WTC11 (cell line): ENCODE measurements around the gene OR11H7. TPM values are rescaled to one million over a fixed set of nuclear protein-coding genes. Genes with fewer than 3 reads are reported as not detected.

Source experiments
- ATAC-seq: fragments of 200-7000 bp; cut with Tn5 transposase; 2 replicates; pipeline ENCODE4 v1.10.0; 2021; ENCODE audit warnings: mild to moderate bottlenecking, moderate library complexity
- CTCF ChIA-PET: fragments of 300-600 bp; sonication (Branson Sonifier 250); formaldehyde crosslinking; loops from one replicate; lab custom pipeline; 2021; ENCODE audit warnings: antibody characterized with exemption; lab: Charles Lee
- POLR2A ChIA-PET: fragments of 350-600 bp; sonication (Branson Sonifier 250); formaldehyde crosslinking; loops from one replicate; lab custom pipeline; 2021; ENCODE audit warnings: antibody characterized with exemption; lab: Charles Lee
- DNase-seq: peaks from one replicate; pipeline ENCODE4 v3.0.0; 2021; ENCODE audit warnings: low spot score
- H3K27ac Mint-ChIP-seq: 2 replicates; pipeline ENCODE4 v1.8.0; 2021; ENCODE audit warnings: mixed read lengths
- H3K27me3 Mint-ChIP-seq: 2 replicates; pipeline ENCODE4 v1.8.0; 2021; ENCODE audit warnings: low read depth, mild to moderate bottlenecking, moderate library complexity, mixed read lengths
- H3K36me3 Mint-ChIP-seq: 2 replicates; pipeline ENCODE4 v1.8.0; 2021; ENCODE audit warnings: mixed read lengths
- H3K4me1 Mint-ChIP-seq: 2 replicates; pipeline ENCODE4 v1.8.0; 2022; ENCODE audit warnings: mixed read lengths
- H3K4me3 Mint-ChIP-seq: 2 replicates; pipeline ENCODE4 v1.8.0; 2021; ENCODE audit warnings: mild to moderate bottlenecking, moderate library complexity, mixed read lengths
- H3K9me3 Mint-ChIP-seq: 2 replicates; pipeline ENCODE4 v1.8.0; 2021; ENCODE audit warnings: mixed read lengths
- CBFB ChIP-seq: sonication (generic); formaldehyde crosslinking; IDR thresholded peaks from 2 replicates; pipeline ENCODE4 v1.8.1; 2022; ENCODE audit warnings: mild to moderate bottlenecking, low read depth, missing genetic modification reagents
- CREB1 ChIP-seq: sonication (generic); formaldehyde crosslinking; IDR thresholded peaks from 2 replicates; pipeline ENCODE4 v1.8.0; 2023; ENCODE audit warnings: mild to moderate bottlenecking, missing genetic modification reagents
- CREM ChIP-seq: sonication (generic); formaldehyde crosslinking; IDR thresholded peaks from 2 replicates; pipeline ENCODE4 v1.8.1; 2022; ENCODE audit warnings: mild to moderate bottlenecking, missing genetic modification reagents, moderate library complexity
- IRF1 ChIP-seq: sonication (generic); formaldehyde crosslinking; IDR thresholded peaks from 2 replicates; pipeline ENCODE4 v1.8.0; 2023; ENCODE audit warnings: missing genetic modification reagents
- JAZF1 ChIP-seq: fragments of 250-450 bp; sonication (Bioruptor Pico); IDR thresholded peaks from 2 replicates; pipeline ENCODE4 v1.9.0; 2021; ENCODE audit warnings: moderate library complexity, mild to moderate bottlenecking, inconsistent platforms
- JUN ChIP-seq: sonication (generic); formaldehyde crosslinking; IDR thresholded peaks from 2 replicates; pipeline ENCODE4 v1.8.0; 2023; ENCODE audit warnings: mild to moderate bottlenecking, missing genetic modification reagents
- OVOL2 ChIP-seq: fragments of 250-450 bp; sonication (Bioruptor Pico); IDR thresholded peaks from 2 replicates; pipeline ENCODE4 v1.9.0; 2021; ENCODE audit warnings: mild to moderate bottlenecking, borderline replicate concordance
- PRRX2 ChIP-seq: fragments of 250-450 bp; sonication (Bioruptor Pico); IDR thresholded peaks from 2 replicates; pipeline ENCODE4 v1.8.0; 2021; ENCODE audit warnings: mild to moderate bottlenecking
- SP1 ChIP-seq: sonication (generic); formaldehyde crosslinking; conservative IDR thresholded peaks from 2 replicates; pipeline ENCODE4 v1.8.1; 2022; ENCODE audit warnings: missing genetic modification reagents
- ZNF317 ChIP-seq: sonication (generic); formaldehyde crosslinking; IDR thresholded peaks from 2 replicates; pipeline ENCODE4 v1.8.1; 2023; ENCODE audit warnings: low read depth, mild to moderate bottlenecking, moderate library complexity, missing genetic modification reagents, borderline replicate concordance
- ZNF396 ChIP-seq: fragments of 250-450 bp; sonication (Bioruptor Pico); IDR thresholded peaks from 2 replicates; pipeline ENCODE4 v1.8.0; 2021; ENCODE audit warnings: mild to moderate bottlenecking, moderate library complexity, borderline replicate concordance
- ZNF512 ChIP-seq: sonication (generic); formaldehyde crosslinking; IDR thresholded peaks from 2 replicates; pipeline ENCODE4 v1.8.1; 2022; ENCODE audit warnings: missing genetic modification reagents, borderline replicate concordance
- total RNA-seq: library from RNA; stranded (reverse); gene quantifications from 3 replicates; pipeline ENCODE4 v1.2.3, GENCODE V29; 2021
- TF ChIP-seq, protein P1 (sequence below): sonication (generic); formaldehyde crosslinking; IDR thresholded peaks from 2 replicates; pipeline ENCODE4 v1.8.0; 2022; ENCODE audit warnings: mild to moderate bottlenecking, missing genetic modification reagents
- TF ChIP-seq, protein P2 (sequence below): fragments of 250-450 bp; sonication (Bioruptor Pico); IDR thresholded peaks from 2 replicates; pipeline ENCODE4 v1.8.0; 2021; ENCODE audit warnings: mild to moderate bottlenecking
- TF ChIP-seq, protein P3 (sequence below): sonication (generic); formaldehyde crosslinking; IDR thresholded peaks from 2 replicates; pipeline ENCODE4 v1.8.0; 2022; ENCODE audit warnings: mild to moderate bottlenecking, missing genetic modification reagents
- TF ChIP-seq, protein P4 (sequence below): sonication (generic); formaldehyde crosslinking; IDR thresholded peaks from 2 replicates; pipeline ENCODE4 v1.8.1; 2023; ENCODE audit warnings: mild to moderate bottlenecking, missing genetic modification reagents, borderline replicate concordance
- TF ChIP-seq, protein P5 (sequence below): sonication (generic); formaldehyde crosslinking; IDR thresholded peaks from 2 replicates; pipeline ENCODE4 v1.8.1; 2023; ENCODE audit warnings: mild to moderate bottlenecking, moderate library complexity, missing genetic modification reagents
- TF ChIP-seq, protein P6 (sequence below): fragments of 250-450 bp; sonication (Bioruptor Pico); IDR thresholded peaks from 2 replicates; pipeline ENCODE4 v2.1.2; 2022; ENCODE audit warnings: mild to moderate bottlenecking, moderate library complexity
- TF ChIP-seq, protein P7 (sequence below): sonication (generic); formaldehyde crosslinking; IDR thresholded peaks from 2 replicates; pipeline ENCODE4 v1.8.0; 2023; ENCODE audit warnings: missing genetic modification reagents, mild to moderate bottlenecking, borderline replicate concordance

Gene OR11H7
- total RNA-seq, 1 experiment from 2014 or later, result not detected

- Mint-ChIP-seq H3K9me3 (peaks cover 76% of the 10 kb centered on the region), H3K36me3 (peaks cover 50% of the 10 kb centered on the region), H3K27ac (no peak overlapping the region), H3K4me3 (no peak overlapping the region), H3K27me3 (no peaks in the 10 kb centered on the region; the same call in 1 of the 2 replicates), H3K4me1 (no peaks in the 10 kb centered on the region)
- TF ChIP-seq, protein P1, sequence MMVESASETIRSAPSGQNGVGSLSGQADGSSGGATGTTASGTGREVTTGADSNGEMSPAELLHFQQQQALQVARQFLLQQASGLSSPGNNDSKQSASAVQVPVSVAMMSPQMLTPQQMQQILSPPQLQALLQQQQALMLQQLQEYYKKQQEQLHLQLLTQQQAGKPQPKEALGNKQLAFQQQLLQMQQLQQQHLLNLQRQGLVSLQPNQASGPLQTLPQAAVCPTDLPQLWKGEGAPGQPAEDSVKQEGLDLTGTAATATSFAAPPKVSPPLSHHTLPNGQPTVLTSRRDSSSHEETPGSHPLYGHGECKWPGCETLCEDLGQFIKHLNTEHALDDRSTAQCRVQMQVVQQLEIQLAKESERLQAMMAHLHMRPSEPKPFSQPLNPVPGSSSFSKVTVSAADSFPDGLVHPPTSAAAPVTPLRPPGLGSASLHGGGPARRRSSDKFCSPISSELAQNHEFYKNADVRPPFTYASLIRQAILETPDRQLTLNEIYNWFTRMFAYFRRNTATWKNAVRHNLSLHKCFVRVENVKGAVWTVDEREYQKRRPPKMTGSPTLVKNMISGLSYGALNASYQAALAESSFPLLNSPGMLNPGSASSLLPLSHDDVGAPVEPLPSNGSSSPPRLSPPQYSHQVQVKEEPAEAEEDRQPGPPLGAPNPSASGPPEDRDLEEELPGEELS (CRISPR knock-in tag), result no peak
- TF ChIP-seq IRF1 (CRISPR knock-in tag) (no peak), ZNF512 (no peak), JUN (CRISPR knock-in tag) (no peak), ZNF317 (CRISPR knock-in tag) (no peak), OVOL2 (CRISPR knock-in tag) (no peak), CREB1 (CRISPR knock-in tag) (no peak), SP1 (no peak), ZNF396 (no peak), PRRX2 (CRISPR knock-in tag) (no peak), CBFB (no peak), CREM (CRISPR knock-in tag) (no peak), JAZF1 (CRISPR knock-in tag) (no peak)
- TF ChIP-seq, protein P2, sequence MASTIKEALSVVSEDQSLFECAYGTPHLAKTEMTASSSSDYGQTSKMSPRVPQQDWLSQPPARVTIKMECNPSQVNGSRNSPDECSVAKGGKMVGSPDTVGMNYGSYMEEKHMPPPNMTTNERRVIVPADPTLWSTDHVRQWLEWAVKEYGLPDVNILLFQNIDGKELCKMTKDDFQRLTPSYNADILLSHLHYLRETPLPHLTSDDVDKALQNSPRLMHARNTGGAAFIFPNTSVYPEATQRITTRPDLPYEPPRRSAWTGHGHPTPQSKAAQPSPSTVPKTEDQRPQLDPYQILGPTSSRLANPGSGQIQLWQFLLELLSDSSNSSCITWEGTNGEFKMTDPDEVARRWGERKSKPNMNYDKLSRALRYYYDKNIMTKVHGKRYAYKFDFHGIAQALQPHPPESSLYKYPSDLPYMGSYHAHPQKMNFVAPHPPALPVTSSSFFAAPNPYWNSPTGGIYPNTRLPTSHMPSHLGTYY (CRISPR knock-in tag), result no peak
- TF ChIP-seq, protein P3, sequence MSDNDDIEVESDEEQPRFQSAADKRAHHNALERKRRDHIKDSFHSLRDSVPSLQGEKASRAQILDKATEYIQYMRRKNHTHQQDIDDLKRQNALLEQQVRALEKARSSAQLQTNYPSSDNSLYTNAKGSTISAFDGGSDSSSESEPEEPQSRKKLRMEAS (CRISPR knock-in tag), result no peak
- TF ChIP-seq, protein P4, sequence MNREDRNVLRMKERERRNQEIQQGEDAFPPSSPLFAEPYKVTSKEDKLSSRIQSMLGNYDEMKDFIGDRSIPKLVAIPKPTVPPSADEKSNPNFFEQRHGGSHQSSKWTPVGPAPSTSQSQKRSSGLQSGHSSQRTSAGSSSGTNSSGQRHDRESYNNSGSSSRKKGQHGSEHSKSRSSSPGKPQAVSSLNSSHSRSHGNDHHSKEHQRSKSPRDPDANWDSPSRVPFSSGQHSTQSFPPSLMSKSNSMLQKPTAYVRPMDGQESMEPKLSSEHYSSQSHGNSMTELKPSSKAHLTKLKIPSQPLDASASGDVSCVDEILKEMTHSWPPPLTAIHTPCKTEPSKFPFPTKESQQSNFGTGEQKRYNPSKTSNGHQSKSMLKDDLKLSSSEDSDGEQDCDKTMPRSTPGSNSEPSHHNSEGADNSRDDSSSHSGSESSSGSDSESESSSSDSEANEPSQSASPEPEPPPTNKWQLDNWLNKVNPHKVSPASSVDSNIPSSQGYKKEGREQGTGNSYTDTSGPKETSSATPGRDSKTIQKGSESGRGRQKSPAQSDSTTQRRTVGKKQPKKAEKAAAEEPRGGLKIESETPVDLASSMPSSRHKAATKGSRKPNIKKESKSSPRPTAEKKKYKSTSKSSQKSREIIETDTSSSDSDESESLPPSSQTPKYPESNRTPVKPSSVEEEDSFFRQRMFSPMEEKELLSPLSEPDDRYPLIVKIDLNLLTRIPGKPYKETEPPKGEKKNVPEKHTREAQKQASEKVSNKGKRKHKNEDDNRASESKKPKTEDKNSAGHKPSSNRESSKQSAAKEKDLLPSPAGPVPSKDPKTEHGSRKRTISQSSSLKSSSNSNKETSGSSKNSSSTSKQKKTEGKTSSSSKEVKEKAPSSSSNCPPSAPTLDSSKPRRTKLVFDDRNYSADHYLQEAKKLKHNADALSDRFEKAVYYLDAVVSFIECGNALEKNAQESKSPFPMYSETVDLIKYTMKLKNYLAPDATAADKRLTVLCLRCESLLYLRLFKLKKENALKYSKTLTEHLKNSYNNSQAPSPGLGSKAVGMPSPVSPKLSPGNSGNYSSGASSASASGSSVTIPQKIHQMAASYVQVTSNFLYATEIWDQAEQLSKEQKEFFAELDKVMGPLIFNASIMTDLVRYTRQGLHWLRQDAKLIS, result no peak
- TF ChIP-seq, protein P5, sequence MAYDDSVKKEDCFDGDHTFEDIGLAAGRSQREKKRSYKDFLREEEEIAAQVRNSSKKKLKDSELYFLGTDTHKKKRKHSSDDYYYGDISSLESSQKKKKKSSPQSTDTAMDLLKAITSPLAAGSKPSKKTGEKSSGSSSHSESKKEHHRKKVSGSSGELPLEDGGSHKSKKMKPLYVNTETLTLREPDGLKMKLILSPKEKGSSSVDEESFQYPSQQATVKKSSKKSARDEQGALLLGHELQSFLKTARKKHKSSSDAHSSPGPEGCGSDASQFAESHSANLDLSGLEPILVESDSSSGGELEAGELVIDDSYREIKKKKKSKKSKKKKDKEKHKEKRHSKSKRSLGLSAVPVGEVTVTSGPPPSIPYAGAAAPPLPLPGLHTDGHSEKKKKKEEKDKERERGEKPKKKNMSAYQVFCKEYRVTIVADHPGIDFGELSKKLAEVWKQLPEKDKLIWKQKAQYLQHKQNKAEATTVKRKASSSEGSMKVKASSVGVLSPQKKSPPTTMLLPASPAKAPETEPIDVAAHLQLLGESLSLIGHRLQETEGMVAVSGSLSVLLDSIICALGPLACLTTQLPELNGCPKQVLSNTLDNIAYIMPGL (CRISPR knock-in tag), result no peak
- TF ChIP-seq, protein P6, sequence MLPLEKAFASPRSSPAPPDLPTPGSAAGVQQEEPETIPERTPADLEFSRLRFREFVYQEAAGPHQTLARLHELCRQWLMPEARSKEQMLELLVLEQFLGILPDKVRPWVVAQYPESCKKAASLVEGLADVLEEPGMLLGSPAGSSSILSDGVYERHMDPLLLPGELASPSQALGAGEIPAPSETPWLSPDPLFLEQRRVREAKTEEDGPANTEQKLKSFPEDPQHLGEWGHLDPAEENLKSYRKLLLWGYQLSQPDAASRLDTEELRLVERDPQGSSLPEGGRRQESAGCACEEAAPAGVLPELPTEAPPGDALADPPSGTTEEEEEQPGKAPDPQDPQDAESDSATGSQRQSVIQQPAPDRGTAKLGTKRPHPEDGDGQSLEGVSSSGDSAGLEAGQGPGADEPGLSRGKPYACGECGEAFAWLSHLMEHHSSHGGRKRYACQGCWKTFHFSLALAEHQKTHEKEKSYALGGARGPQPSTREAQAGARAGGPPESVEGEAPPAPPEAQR (CRISPR knock-in tag), result no peak
- TF ChIP-seq, protein P7, sequence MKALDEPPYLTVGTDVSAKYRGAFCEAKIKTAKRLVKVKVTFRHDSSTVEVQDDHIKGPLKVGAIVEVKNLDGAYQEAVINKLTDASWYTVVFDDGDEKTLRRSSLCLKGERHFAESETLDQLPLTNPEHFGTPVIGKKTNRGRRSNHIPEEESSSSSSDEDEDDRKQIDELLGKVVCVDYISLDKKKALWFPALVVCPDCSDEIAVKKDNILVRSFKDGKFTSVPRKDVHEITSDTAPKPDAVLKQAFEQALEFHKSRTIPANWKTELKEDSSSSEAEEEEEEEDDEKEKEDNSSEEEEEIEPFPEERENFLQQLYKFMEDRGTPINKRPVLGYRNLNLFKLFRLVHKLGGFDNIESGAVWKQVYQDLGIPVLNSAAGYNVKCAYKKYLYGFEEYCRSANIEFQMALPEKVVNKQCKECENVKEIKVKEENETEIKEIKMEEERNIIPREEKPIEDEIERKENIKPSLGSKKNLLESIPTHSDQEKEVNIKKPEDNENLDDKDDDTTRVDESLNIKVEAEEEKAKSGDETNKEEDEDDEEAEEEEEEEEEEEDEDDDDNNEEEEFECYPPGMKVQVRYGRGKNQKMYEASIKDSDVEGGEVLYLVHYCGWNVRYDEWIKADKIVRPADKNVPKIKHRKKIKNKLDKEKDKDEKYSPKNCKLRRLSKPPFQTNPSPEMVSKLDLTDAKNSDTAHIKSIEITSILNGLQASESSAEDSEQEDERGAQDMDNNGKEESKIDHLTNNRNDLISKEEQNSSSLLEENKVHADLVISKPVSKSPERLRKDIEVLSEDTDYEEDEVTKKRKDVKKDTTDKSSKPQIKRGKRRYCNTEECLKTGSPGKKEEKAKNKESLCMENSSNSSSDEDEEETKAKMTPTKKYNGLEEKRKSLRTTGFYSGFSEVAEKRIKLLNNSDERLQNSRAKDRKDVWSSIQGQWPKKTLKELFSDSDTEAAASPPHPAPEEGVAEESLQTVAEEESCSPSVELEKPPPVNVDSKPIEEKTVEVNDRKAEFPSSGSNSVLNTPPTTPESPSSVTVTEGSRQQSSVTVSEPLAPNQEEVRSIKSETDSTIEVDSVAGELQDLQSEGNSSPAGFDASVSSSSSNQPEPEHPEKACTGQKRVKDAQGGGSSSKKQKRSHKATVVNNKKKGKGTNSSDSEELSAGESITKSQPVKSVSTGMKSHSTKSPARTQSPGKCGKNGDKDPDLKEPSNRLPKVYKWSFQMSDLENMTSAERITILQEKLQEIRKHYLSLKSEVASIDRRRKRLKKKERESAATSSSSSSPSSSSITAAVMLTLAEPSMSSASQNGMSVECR (CRISPR knock-in tag), result no peak
- ATAC-seq (no peak), DNase-seq (no peak)
- CTCF ChIA-PET, result no interaction called here
- POLR2A ChIA-PET, result no interaction called here
These were observed 9.7 kb upstream of the OR11H7 start for GRCh38 chr14:20219033-20219432.
